HepG2 (cell line): ENCODE measurements around the gene TEAD1. TPM values are rescaled to one million over a fixed set of nuclear protein-coding genes. Genes with fewer than 3 reads are reported as not detected.

Source experiments
- ARNTL ChIP-seq: sonication (generic); formaldehyde crosslinking; IDR thresholded peaks from 2 replicates; pipeline ENCODE4 v1.4.0; 2020; ENCODE audit warnings: mild to moderate bottlenecking, missing genetic modification reagents
- CSRNP2 ChIP-seq: sonication (generic); formaldehyde crosslinking; conservative IDR thresholded peaks from 2 replicates; pipeline ENCODE4 v1.8.0; 2022; ENCODE audit warnings: low read depth, missing genetic modification reagents
- GRHL1 ChIP-seq: sonication (generic); formaldehyde crosslinking; conservative IDR thresholded peaks from 2 replicates; pipeline ENCODE4 v1.8.0; 2022; ENCODE audit warnings: missing genetic modification reagents
- ZBTB10 ChIP-seq: sonication (generic); formaldehyde crosslinking; IDR thresholded peaks from 2 replicates; pipeline ENCODE4 v1.4.0; 2020; ENCODE audit warnings: missing genetic modification reagents, borderline replicate concordance
- polyA plus RNA-seq, 8 experiments: library from polyadenylated mRNA; depleted of rRNA in 3 of 8; stranded (reverse) in 7 of 8; unstranded in 1 of 8; fragments of >200 nt; fragmentation: Illumina TruSeq in 4 of 8; extraction: Trizol in 4 of 8; gene quantifications; 2 replicates each; pipeline versions ENCODE4 v1.2.1 to v1.2.3, GENCODE V29; 2011 to 2016; ENCODE audit warnings: low read depth in 4 of 8, missing spikeins in 1 of 8, mixed read lengths in 1 of 8; ENCODE audit not compliant: insufficient read depth in 1 of 8
- total RNA-seq, 5 experiments: library from RNA; depleted of rRNA; stranded (reverse); fragments of >200 nt; fragmentation: Illumina TruSeq; extraction: Trizol; gene quantifications; 2 replicates each; pipeline ENCODE4 v1.2.3, GENCODE V29; 2016; ENCODE audit warnings: low read depth in 1 of 5
- TF ChIP-seq, protein P1 (sequence below): sonication (generic); formaldehyde crosslinking; IDR thresholded peaks from one replicate; pipeline ENCODE4 v1.5.1; 2020; ENCODE audit warnings: mild to moderate bottlenecking, missing genetic modification reagents; ENCODE audit errors: not compliant biosample characterization

Gene TEAD1
- total and polyA plus RNA-seq, 2 of the 13 experiments (the other 11 are each of a cell fraction or from before 2014, with no cell fraction given) = 20.1 to 30.5 TPM

DNA sequence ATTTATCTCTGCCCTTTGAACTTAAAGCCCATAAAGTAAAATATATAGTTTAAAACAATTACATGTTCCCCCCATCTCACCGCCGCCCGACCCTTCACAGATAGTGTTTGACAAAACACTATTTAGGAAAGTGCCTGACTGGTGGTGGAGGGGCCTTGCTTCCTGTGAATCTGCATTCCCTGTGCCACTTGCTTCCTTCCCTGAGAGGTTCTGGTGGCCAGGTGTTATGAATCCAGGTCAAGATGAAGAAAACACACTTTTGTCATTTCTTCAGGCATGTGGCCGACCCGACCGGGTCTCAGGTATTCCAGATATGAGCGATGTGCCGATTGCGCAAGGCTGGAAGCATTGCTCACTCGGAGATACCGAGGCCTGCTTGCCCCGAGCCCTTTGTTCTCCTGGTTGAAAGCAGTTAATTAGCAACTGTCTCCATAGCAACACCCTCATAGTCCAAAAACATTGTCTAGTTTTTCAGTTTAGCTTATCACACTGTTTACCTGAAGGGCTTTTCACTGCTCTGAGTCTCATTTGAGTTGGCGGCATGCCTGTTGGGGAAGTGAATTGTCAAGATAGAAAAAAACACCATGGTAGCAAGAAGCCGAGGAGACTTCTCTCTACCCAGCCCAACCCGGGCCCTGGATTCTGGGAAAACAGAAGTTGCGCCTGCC is 128.3 kb downstream of the TEAD1 start (continued):
- TF ChIP-seq, protein P1, sequence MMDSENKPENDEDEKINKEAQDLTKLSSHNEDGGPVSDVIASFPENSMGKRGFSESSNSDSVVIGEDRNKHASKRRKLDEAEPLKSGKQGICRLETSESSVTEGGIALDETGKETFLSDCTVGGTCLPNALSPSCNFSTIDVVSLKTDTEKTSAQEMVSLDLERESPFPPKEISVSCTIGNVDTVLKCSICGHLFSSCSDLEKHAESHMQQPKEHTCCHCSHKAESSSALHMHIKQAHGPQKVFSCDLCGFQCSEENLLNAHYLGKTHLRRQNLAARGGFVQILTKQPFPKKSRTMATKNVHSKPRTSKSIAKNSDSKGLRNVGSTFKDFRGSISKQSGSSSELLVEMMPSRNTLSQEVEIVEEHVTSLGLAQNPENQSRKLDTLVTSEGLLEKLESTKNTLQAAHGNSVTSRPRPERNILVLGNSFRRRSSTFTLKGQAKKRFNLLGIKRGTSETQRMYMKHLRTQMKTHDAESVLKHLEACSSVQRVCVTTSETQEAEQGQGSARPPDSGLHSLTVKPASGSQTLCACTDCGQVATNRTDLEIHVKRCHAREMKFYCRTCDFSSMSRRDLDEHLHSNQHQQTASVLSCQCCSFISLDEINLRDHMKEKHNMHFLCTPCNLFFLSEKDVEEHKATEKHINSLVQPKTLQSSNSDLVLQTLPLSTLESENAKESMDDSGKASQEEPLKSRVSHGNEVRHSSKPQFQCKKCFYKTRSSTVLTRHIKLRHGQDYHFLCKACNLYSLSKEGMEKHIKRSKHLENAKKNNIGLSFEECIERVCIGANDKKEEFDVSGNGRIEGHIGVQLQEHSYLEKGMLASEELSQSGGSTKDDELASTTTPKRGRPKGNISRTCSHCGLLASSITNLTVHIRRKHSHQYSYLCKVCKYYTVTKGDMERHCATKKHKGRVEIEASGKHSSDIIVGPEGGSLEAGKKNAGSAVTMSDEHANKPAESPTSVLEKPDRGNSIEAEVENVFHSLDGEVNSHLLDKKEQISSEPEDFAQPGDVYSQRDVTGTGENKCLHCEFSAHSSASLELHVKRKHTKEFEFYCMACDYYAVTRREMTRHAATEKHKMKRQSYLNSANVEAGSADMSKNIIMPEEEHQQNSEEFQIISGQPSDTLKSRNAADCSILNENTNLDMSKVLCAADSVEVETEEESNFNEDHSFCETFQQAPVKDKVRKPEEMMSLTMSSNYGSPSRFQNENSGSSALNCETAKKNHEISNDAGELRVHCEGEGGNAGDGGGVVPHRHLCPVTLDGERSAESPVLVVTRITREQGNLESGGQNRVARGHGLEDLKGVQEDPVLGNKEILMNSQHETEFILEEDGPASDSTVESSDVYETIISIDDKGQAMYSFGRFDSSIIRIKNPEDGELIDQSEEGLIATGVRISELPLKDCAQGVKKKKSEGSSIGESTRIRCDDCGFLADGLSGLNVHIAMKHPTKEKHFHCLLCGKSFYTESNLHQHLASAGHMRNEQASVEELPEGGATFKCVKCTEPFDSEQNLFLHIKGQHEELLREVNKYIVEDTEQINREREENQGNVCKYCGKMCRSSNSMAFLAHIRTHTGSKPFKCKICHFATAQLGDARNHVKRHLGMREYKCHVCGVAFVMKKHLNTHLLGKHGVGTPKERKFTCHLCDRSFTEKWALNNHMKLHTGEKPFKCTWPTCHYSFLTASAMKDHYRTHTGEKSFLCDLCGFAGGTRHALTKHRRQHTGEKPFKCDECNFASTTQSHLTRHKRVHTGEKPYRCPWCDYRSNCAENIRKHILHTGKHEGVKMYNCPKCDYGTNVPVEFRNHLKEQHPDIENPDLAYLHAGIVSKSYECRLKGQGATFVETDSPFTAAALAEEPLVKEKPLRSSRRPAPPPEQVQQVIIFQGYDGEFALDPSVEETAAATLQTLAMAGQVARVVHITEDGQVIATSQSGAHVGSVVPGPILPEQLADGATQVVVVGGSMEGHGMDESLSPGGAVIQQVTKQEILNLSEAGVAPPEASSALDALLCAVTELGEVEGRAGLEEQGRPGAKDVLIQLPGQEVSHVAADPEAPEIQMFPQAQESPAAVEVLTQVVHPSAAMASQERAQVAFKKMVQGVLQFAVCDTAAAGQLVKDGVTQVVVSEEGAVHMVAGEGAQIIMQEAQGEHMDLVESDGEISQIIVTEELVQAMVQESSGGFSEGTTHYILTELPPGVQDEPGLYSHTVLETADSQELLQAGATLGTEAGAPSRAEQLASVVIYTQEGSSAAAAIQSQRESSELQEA = no peak
- TF ChIP-seq CSRNP2 (CRISPR knock-in tag) = no peak
- no peak; the same call in none of the 2 replicates for TF ChIP-seq ARNTL (CRISPR knock-in tag)
- no peak for TF ChIP-seq GRHL1
- no peak for TF ChIP-seq ZBTB10 (CRISPR knock-in tag)
